PC-3 (cell line): Measurements from ENCODE around the gene CIITA. TPM values are rescaled to one million over a fixed set of nuclear protein-coding genes. Genes with fewer than 3 reads are reported as not detected.

Experiments used
- ATAC-seq: fragments of 200-7000 bp; cut with Tn5 transposase; 2 replicates; pipeline ENCODE4 v1.9.1; 2020; ENCODE audit warnings: mild to moderate bottlenecking, moderate library complexity
- BruUV-seq: library from RNA; stranded (reverse); fragments of 400-500 nt; replicated peaks from 2 replicates; lab custom pipeline; 2021; lab: Mats Ljungman, UMichigan
- CTCF ChIA-PET: fragments of 300-600 bp; sonication (Branson Sonifier 250); formaldehyde crosslinking; loops from one replicate; lab custom pipeline; 2022; ENCODE audit warnings: antibody characterized with exemption; lab: Charles Lee
- POLR2A ChIA-PET: fragments of 300-600 bp; sonication (Branson Sonifier 250); formaldehyde crosslinking; loops from one replicate; lab custom pipeline; 2022; ENCODE audit warnings: antibody characterized with exemption; ENCODE audit not compliant: unreplicated experiment; lab: Charles Lee
- DNase-seq: peaks from one replicate; pipeline ENCODE4 v3.0.0-alpha.2; 2015
- H2AFZ ChIP-seq: fragments of 300-600 bp; sonication (generic); 2 replicates; pipeline ENCODE4 v1.6.0; 2016; ENCODE audit warnings: antibody characterized with exemption, low read length
- H3F3A ChIP-seq: fragments of 300-600 bp; sonication (generic); one replicate; pipeline ENCODE4 v1.6.0; 2017; ENCODE audit warnings: antibody characterized with exemption, low read length, control low read depth, mild to moderate bottlenecking; ENCODE audit not compliant: unreplicated experiment
- H3K27ac ChIP-seq: fragments of 300-600 bp; sonication (generic); 2 replicates; pipeline ENCODE4 v1.5.1; 2016; ENCODE audit warnings: mild to moderate bottlenecking, low read length
- H3K27me3 ChIP-seq: fragments of 300-600 bp; sonication (generic); 2 replicates; pipeline ENCODE4 v1.6.1; 2016; ENCODE audit warnings: low read length, mixed read lengths
- H3K36me3 ChIP-seq: fragments of 300-600 bp; sonication (generic); 2 replicates; pipeline ENCODE4 v1.6.1; 2016; ENCODE audit warnings: low read depth, mixed run types, low read length, mixed read lengths
- H3K4me1 ChIP-seq: fragments of 300-600 bp; sonication (generic); 2 replicates; pipeline ENCODE4 v1.5.1; 2016; ENCODE audit warnings: low read length; ENCODE audit not compliant: insufficient read depth
- H3K4me2 ChIP-seq: fragments of 300-600 bp; sonication (generic); 2 replicates; pipeline ENCODE4 v1.6.0; 2016; ENCODE audit warnings: low read length
- H3K4me3 ChIP-seq: fragments of 300-600 bp; sonication (generic); 2 replicates; pipeline ENCODE4 v1.5.1; 2016; ENCODE audit warnings: mild to moderate bottlenecking, low read length, mixed read lengths
- H3K79me2 ChIP-seq: fragments of 300-600 bp; sonication (generic); 2 replicates; pipeline ENCODE4 v1.6.1; 2017; ENCODE audit warnings: low read length, mixed read lengths
- H3K9ac ChIP-seq: fragments of 300-600 bp; sonication (generic); 2 replicates; pipeline ENCODE4 v1.6.0; 2016; ENCODE audit warnings: mild to moderate bottlenecking, low read length
- H3K9me2 ChIP-seq: fragments of 300-600 bp; sonication (generic); replicated peaks from 2 replicates; pipeline ENCODE4 v1.6.1; 2016; ENCODE audit warnings: mixed run types, low read length, mixed read lengths
- H3K9me3 ChIP-seq: fragments of 300-600 bp; sonication (generic); 2 replicates; pipeline ENCODE4 v1.6.1; 2016; ENCODE audit warnings: low read length, mixed read lengths
- H4K20me1 ChIP-seq: fragments of 300-600 bp; sonication (generic); 2 replicates; pipeline ENCODE4 v1.6.1; 2016; ENCODE audit warnings: low read length, mixed read lengths
- EZH2 ChIP-seq: fragments of 300-600 bp; sonication (generic); IDR thresholded peaks from one replicate; pipeline ENCODE4 v1.6.1; 2017; ENCODE audit warnings: antibody characterized with exemption, mild to moderate bottlenecking, low read length; ENCODE audit not compliant: unreplicated experiment
- EZH2phosphoT487 ChIP-seq: fragments of 300-600 bp; sonication (generic); IDR thresholded peaks from 2 replicates; pipeline ENCODE4 v1.6.1; 2018; ENCODE audit warnings: mild to moderate bottlenecking, antibody characterized with exemption, low read length, borderline replicate concordance
- intact Hi-C: fragments of 100-400 bp; cut with micrococcal nuclease; formaldehyde crosslinking; loops from 2 replicates; pipeline ENCODE4 v1.9.0; 2023
- total RNA-seq: library from RNA; depleted of rRNA; stranded (reverse); fragments of >200 nt; gene quantifications from 2 replicates; pipeline ENCODE4 v1.2.3, GENCODE V29; 2014
- TF ChIP-seq, protein P1 (sequence below): fragments of 300-600 bp; sonication (generic); conservative IDR thresholded peaks from 2 replicates; pipeline ENCODE4 v1.5.1; 2017; ENCODE audit warnings: antibody characterized with exemption, low read depth, mild to moderate bottlenecking, low read length

The CIITA gene
- total RNA-seq, 1 experiment from 2014 or later = not detected

DNA sequence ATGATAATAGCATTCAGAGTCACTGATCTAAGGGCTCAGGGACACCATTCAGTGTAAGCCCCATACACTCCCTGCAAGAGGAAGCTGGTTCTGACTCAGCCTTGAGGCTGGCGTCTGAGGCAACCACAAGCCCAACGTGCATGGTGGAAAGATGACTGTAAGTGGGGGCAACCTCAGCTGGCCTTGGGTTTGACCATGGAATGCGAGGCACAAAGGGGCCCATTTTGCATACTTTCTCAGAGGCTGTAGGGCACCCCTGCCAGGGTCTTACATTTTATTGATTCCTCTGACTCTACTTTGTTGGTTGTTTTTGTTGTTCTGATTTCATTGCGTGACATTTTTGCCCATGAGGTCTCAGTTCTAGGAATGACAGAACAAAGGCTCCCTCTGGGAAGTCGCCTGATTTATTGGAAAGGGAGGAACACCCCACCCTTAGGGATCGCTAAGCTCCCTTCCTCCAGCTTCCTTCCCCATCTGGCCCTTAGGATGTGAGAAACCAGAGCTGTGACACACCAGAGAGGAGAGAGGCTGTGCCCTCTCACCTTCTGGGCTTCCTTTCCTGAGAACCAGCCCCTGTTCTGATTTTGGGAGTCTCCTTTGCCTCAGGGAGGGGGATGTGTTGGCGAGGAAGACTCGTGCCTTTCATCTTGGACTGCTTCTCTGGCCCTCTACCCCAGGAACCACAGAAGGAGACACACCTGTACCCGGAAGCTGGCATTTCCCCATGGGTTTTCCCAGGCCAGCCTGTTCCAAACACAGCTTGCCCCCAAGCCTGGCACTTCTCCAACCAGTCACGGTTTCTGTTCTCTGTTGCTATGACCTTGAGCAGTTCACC lies 5.6 kb upstream of the CIITA start:
- H3K9ac ChIP-seq = peak overlapping the region; percentile 11; the same call in 1 of the 2 replicates
- no peaks in the 10 kb centered on the region for H3F3A ChIP-seq
- peak overlapping the region; percentile 80 for H3K27ac ChIP-seq
- no peaks in the 10 kb centered on the region for H4K20me1 ChIP-seq
- no peaks in the 10 kb centered on the region for H3K9me2 ChIP-seq
- peak overlapping the region; percentile 49 for H3K4me2 ChIP-seq
- intact Hi-C loops = no loop called here
- no peak overlapping the region for H3K4me3 ChIP-seq
- no peak for TF ChIP-seq EZH2phosphoT487
- TF ChIP-seq, protein P1, sequence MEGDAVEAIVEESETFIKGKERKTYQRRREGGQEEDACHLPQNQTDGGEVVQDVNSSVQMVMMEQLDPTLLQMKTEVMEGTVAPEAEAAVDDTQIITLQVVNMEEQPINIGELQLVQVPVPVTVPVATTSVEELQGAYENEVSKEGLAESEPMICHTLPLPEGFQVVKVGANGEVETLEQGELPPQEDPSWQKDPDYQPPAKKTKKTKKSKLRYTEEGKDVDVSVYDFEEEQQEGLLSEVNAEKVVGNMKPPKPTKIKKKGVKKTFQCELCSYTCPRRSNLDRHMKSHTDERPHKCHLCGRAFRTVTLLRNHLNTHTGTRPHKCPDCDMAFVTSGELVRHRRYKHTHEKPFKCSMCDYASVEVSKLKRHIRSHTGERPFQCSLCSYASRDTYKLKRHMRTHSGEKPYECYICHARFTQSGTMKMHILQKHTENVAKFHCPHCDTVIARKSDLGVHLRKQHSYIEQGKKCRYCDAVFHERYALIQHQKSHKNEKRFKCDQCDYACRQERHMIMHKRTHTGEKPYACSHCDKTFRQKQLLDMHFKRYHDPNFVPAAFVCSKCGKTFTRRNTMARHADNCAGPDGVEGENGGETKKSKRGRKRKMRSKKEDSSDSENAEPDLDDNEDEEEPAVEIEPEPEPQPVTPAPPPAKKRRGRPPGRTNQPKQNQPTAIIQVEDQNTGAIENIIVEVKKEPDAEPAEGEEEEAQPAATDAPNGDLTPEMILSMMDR = no peak
- no peak for TF ChIP-seq EZH2
- H3K27me3 ChIP-seq = no peaks in the 10 kb centered on the region
- CTCF ChIA-PET = no interaction called here
- no peaks in the 10 kb centered on the region for H3K9me3 ChIP-seq
- H3K4me1 ChIP-seq = peaks cover 20% of the 10 kb centered on the region
- H2AFZ ChIP-seq = 0 out of 2 replicates have a peak overlapping the region, but pooled peaks have one; percentile 1
- no TSS peak for BruUV-seq
- no peaks in the 10 kb centered on the region for H3K36me3 ChIP-seq
- ATAC-seq (peak; percentile 72), DNase-seq (peak; percentile 79)
- POLR2A ChIA-PET = no interaction called here
- H3K79me2 ChIP-seq = no peaks in the 10 kb centered on the region

DNA sequence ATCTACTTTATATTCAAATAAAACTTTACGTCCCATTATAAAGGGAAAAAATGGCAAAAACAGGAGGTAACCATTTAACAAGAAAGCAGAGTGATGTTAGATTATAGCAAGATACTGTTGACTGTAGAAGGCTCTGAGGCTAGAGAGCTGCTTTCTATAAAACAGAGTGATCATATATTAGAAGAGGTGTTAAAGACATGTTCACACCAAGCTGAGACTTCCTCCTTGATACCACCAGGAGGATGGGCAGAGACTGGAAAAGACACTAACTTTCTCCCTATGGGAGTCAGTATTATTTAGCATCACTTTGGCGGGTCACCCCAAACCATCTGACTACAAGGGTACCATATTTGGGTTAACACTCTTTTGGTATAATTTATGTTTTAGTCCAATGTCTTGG lies 687 bp upstream of the CIITA start:
- ChIA-PET POLR2A (no interaction called here), CTCF (no interaction called here)
- DNase-seq (no peak), ATAC-seq (no peak)
- BruUV-seq = no TSS peak
- Histone ChIP-seq H3K4me1 (peaks cover 23% of the 10 kb centered on the region), H3K9me3 (no peaks in the 10 kb centered on the region), H3K36me3 (no peaks in the 10 kb centered on the region), H3K79me2 (no peaks in the 10 kb centered on the region), H3K9me2 (no peaks in the 10 kb centered on the region), H3K27ac (no peak overlapping the region), H3K4me2 (no peak overlapping the region), H3K4me3 (no peak overlapping the region), H2AFZ (no peak overlapping the region), H4K20me1 (no peaks in the 10 kb centered on the region), H3K27me3 (no peaks in the 10 kb centered on the region), H3K9ac (no peak overlapping the region), H3F3A (no peaks in the 10 kb centered on the region)
- intact Hi-C loops = no loop called here
- TF ChIP-seq EZH2 (no peak), EZH2phosphoT487 (no peak)
- TF ChIP-seq, protein P1 = no peak

DNA sequence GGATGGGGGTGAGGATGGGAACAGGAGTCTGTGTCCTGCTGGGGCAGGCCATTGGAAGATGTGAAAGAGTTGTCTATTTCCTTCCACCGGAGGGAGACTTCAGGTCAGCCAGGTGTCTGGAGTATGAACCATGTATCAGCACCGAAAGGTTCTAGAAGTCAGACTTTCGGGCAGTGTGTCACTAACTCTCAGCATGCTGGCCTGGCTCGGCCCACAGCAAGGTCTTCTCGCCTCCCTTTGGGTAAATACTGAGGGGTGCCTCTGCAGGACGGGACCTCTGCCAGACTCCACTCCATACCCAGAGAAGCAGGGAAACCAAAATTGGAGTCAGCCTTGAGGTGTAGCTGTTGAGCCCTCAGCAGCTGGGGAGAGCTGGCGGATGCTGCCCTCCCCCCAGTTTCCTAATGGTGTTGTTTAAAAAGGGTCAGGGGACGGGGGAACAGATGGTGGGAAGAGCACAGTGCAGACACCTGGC lies 507 bp downstream of the CIITA start:
- ATAC-seq (peak; percentile 27; the same call in 1 of the 2 replicates), DNase-seq (no peak)
- Histone ChIP-seq H3K4me3 (no peak overlapping the region), H3K9me3 (no peaks in the 10 kb centered on the region), H3K4me2 (peak overlapping the region; percentile 48; the same call in 1 of the 2 replicates), H3F3A (no peaks in the 10 kb centered on the region), H3K9me2 (no peaks in the 10 kb centered on the region), H3K27ac (no peak overlapping the region), H3K4me1 (peaks cover 15% of the 10 kb centered on the region), H4K20me1 (no peaks in the 10 kb centered on the region), H3K79me2 (no peaks in the 10 kb centered on the region), H2AFZ (no peak overlapping the region), H3K27me3 (no peaks in the 10 kb centered on the region), H3K36me3 (no peaks in the 10 kb centered on the region), H3K9ac (no peak overlapping the region)
- CTCF ChIA-PET = no interaction called here
- POLR2A ChIA-PET = no interaction called here
- intact Hi-C loops = no loop called here
- TF ChIP-seq EZH2 = no peak
- TF ChIP-seq, protein P1 = no peak
- TF ChIP-seq EZH2phosphoT487 = no peak
- no TSS peak for BruUV-seq
